Ovary (tissue), 3 donors: ENCODE results near the gene COPE.

Source experiments
- CTCF ChIP-seq, 3 donors: fragments of 450-650 bp in 2 of 3; fragments of 200-600 bp in 1 of 3; IDR thresholded peaks; one replicate each; pipeline versions ENCODE4 v1.5.1 to v1.8.0; 2016 to 2022; ENCODE audit warnings: antibody characterized with exemption in 3 of 3, mild to moderate bottlenecking in 1 of 3
- POLR2A ChIP-seq: fragments of 450-650 bp; IDR thresholded peaks from one replicate; pipeline ENCODE4 v1.6.1; 2017; ENCODE audit warnings: antibody characterized with exemption, mild to moderate bottlenecking, moderate library complexity
- donor health status: DM: no; HTN: no; CAD: no.

GRCh38 chr19:18960370-18960769 is 41.2 kb upstream of the COPE start:
- no peak for TF ChIP-seq POLR2A
- no peak for TF ChIP-seq CTCF (IDR thresholded peaks at IDR 0.05)
